Measurements from ENCODE around the gene TSHZ2. TPM values are rescaled to one million over a fixed set of nuclear protein-coding genes. Genes with fewer than 3 reads are reported as not detected.

Gene TSHZ2
- total RNA-seq, 1 donor from 2014 or later = 51.9 TPM

DNA sequence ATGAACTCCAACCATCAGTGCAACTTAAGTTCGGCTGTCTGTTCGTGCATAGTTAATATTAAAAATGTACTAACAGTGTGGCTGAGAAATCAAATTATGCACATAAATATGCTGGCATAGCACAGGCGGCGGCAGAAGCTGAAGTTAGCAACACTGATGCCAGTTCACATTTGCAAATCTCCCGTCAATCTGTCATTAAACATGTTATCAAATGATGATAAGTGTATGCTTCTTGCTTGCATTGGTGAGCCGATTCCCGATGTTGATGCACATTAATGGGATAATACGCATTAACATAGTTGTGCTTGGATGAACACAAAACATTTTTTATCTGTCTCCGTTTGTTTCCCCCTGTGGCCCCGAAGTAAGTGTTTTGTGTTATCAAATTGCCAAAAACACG is 312.1 kb downstream of the TSHZ2 start:
- TF ChIP-seq, protein P1, sequence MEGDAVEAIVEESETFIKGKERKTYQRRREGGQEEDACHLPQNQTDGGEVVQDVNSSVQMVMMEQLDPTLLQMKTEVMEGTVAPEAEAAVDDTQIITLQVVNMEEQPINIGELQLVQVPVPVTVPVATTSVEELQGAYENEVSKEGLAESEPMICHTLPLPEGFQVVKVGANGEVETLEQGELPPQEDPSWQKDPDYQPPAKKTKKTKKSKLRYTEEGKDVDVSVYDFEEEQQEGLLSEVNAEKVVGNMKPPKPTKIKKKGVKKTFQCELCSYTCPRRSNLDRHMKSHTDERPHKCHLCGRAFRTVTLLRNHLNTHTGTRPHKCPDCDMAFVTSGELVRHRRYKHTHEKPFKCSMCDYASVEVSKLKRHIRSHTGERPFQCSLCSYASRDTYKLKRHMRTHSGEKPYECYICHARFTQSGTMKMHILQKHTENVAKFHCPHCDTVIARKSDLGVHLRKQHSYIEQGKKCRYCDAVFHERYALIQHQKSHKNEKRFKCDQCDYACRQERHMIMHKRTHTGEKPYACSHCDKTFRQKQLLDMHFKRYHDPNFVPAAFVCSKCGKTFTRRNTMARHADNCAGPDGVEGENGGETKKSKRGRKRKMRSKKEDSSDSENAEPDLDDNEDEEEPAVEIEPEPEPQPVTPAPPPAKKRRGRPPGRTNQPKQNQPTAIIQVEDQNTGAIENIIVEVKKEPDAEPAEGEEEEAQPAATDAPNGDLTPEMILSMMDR (IDR thresholded peaks at IDR 0.05) = no peak
- no peak for DNase-seq (ENCODE audit: low spot score in 2 of 2)
- H3K27me3 ChIP-seq = no peaks in the 10 kb centered on the region
- H3K4me1 ChIP-seq = no peaks in the 10 kb centered on the region
- H3K4me3 ChIP-seq = no peak overlapping the region
- H3K9me3 ChIP-seq = no peaks in the 10 kb centered on the region
- intact Hi-C loops (cut with DNase I) = no loop called here
- no peaks in the 10 kb centered on the region for H3K36me3 ChIP-seq
- no peak overlapping the region for H3K27ac ChIP-seq

DNA sequence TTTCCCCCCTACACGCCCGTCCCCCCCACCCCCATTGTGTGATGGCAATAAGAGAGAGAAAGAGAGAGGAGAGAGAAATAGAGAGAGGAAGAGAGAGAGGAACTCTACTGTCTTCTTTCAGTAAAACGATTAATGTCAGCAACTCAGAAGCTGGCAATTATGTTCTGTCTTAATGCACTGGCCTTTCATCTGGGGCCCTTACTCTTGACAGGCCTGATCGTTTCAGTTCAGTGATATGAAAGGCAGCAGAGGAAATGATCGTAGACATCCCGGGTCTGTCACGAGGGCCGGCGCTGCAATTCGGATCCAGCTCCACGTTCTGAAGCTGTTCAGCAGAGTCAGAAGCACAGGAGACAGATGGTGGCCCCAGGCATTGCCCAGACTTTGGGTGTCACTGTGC is 312.5 kb downstream of the TSHZ2 start:
- no peaks in the 10 kb centered on the region for H3K36me3 ChIP-seq
- no peaks in the 10 kb centered on the region for H3K4me1 ChIP-seq
- intact Hi-C loops (cut with DNase I) = no loop called here
- DNase-seq (ENCODE audit: low spot score in 2 of 2) = no peak
- H3K9me3 ChIP-seq = no peaks in the 10 kb centered on the region
- no peaks in the 10 kb centered on the region for H3K27me3 ChIP-seq
- no peak overlapping the region for H3K4me3 ChIP-seq
- H3K27ac ChIP-seq = no peak overlapping the region
- TF ChIP-seq, protein P1 (IDR thresholded peaks at IDR 0.05) = no peak

DNA sequence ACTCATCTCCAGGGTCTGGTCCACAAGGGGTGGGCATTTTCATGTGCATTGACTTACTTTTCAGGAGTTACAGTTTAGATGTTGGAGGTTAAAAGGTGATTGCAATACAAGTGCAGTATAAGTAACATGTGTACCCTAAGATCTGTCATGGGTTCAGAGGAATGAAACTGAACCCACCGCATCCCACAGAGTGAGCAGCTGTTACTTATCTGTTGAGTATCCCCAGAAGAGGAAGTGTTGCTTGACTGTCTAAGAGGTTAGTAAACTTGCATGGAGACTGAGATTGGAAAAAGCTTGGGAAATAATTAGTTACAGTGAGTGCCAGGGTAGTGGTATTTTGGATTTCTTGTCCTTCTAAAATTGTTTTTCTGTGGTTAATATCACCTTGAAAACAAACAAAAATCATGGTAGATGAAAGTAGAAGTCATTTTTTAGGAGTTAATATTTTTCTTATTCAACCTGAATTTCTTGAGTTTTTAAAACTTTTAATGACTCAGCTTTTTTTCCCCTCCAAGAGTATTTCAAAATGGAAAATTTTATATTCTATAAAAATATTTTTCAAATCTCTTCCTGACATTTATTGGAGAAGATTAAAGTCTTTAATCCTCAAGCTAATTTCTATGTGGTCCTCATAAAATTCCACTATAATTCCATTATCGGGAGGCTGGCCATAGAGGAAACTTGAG is 315.3 kb downstream of the TSHZ2 start:
- no peak for DNase-seq (ENCODE audit: low spot score in 2 of 2)
- Histone ChIP-seq H3K4me3 (no peak overlapping the region), H3K27ac (no peak overlapping the region), H3K9me3 (no peaks in the 10 kb centered on the region), H3K36me3 (no peaks in the 10 kb centered on the region), H3K27me3 (no peaks in the 10 kb centered on the region), H3K4me1 (no peaks in the 10 kb centered on the region)
- TF ChIP-seq, protein P1 (IDR thresholded peaks at IDR 0.05) = no peak
- intact Hi-C loops (cut with DNase I) = no loop called here

DNA sequence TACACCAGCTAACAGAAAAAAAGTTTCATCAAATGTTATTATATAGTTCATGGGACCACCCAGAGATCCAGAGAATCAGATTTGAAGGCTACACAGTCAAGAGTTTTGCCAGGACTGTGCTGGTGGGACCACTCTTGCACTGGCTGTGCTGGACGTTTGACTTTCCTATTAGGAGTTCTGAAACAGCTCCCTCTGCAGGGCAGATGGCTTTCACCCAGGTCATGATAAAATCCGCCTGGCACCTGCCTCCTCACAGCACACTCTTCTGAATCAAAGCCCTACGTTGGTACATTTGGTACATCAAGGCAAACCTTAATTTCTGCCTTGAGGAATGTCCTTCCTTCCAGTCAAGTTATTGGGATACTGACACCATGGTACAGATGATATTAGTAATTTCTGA is 319.4 kb downstream of the TSHZ2 start:
- intact Hi-C loops (cut with DNase I) = no loop called here
- H3K27ac ChIP-seq = no peak overlapping the region
- DNase-seq (ENCODE audit: low spot score in 2 of 2) = no peak
- H3K4me3 ChIP-seq = no peak overlapping the region
- H3K36me3 ChIP-seq = no peaks in the 10 kb centered on the region
- no peaks in the 10 kb centered on the region for H3K27me3 ChIP-seq
- no peaks in the 10 kb centered on the region for H3K9me3 ChIP-seq
- TF ChIP-seq, protein P1 (IDR thresholded peaks at IDR 0.05) = no peak
- H3K4me1 ChIP-seq = no peaks in the 10 kb centered on the region

DNA sequence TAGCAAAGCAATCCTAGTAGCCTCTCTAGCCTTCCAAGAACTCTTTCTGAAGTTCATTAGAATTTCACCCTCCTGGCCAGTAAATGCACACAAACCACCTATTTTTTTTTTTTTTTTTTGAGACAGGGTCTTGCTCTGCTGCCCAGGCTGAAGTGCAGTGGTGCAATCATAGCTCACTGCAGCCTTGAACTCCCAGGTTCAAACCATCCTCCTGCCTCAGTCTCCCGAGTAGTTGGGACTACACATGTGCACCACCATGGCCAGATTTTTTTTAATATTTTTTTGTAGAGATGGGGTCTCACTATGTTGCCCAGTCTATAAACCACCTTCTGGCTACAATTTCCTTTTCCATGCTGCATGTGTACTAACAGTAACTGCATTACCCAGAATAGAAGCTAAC is 320.2 kb downstream of the TSHZ2 start:
- intact Hi-C loops (cut with DNase I) = no loop called here
- Histone ChIP-seq H3K4me3 (no peak overlapping the region), H3K36me3 (no peaks in the 10 kb centered on the region), H3K4me1 (no peaks in the 10 kb centered on the region), H3K27ac (no peak overlapping the region), H3K9me3 (no peaks in the 10 kb centered on the region), H3K27me3 (no peaks in the 10 kb centered on the region)
- TF ChIP-seq, protein P1 (IDR thresholded peaks at IDR 0.05) = no peak
- DNase-seq (ENCODE audit: low spot score in 2 of 2) = no peak

DNA sequence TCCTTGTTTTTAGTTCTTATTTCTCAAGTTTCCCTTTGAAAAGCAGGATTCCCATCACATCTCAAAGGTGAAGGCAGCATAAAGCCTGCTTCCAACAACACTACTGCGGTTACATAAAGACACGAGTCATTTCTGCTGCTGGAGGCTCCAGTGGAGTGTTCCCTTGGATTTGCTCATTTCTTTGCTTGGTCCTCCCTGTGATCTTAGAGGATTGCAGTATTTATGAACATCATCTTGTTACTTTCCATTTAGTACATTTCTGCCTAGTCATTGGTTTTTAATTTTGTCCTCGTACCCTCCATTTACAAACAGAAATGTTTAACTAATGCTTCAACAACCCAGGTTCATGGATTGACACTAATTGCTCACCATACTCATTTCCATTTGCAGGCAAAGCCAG is 322.6 kb downstream of the TSHZ2 start:
- H3K9me3 ChIP-seq = no peaks in the 10 kb centered on the region
- H3K36me3 ChIP-seq = no peaks in the 10 kb centered on the region
- intact Hi-C loops (cut with DNase I) = no loop called here
- no peaks in the 10 kb centered on the region for H3K4me1 ChIP-seq
- no peak overlapping the region for H3K4me3 ChIP-seq
- no peak for DNase-seq (ENCODE audit: low spot score in 2 of 2)
- H3K27me3 ChIP-seq = no peaks in the 10 kb centered on the region
- no peak overlapping the region for H3K27ac ChIP-seq
- TF ChIP-seq, protein P1 (IDR thresholded peaks at IDR 0.05) = no peak

Data from ascending aorta (tissue), 2 donors.